Measurements from ENCODE around the gene F7. TPM values are rescaled to one million over a fixed set of nuclear protein-coding genes. Genes with fewer than 3 reads are reported as not detected.

F7 gene
- total and polyA plus RNA-seq, 12 donors, result 0.04 to 0.45 (median 0.20) TPM; not detected in 7

GRCh38 chr13:113143466-113144254, 38.1 kb downstream of the F7 start:
- ATAC-seq (no peak), DNase-seq (no peak)
- no peak for TF ChIP-seq CTCF (IDR thresholded peaks at IDR 0.05)
- H3K27me3 ChIP-seq, result peaks cover 0 to 3% (median 0%) of the 10 kb centered on the region in 7 donors
- H3K9me3 ChIP-seq, result no peaks in the 10 kb centered on the region
- H3K4me3 ChIP-seq, result no peak overlapping the region
- intact Hi-C loops (cut with DNase I), result no loop called here
- WGBS, 2 donors, result 86 to 89% methylated on average over 39 of the region's 39 CpGs
- H3K4me1 ChIP-seq, result no peaks in the 10 kb centered on the region
- H3K36me3 ChIP-seq, result no peaks in the 10 kb centered on the region
- H3K27ac ChIP-seq, result no peak overlapping the region

DNA sequence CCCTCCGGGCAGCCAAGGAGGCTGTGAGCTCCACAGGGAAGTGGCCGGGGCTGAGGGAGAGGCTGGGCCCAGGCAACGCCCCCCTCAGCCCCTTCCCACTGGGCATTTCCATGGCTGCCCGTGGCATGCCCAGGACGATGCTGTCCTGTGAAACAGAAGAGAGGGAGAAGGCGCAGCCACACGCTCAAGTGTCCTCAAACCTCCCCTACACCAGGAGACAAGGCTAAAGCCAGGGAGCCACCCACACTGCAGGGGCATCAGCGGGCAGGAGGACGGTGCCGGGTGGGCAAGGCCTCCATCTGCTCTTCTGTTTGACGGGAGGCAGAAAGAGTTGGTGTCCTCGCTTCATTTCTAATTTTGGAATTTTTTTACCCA, 38.7 kb downstream of the F7 start:
- H3K27ac ChIP-seq, result no peak overlapping the region
- H3K27me3 ChIP-seq, result peaks cover 0 to 3% (median 0%) of the 10 kb centered on the region in 7 donors
- TF ChIP-seq CTCF (IDR thresholded peaks at IDR 0.05), result no peak
- no peaks in the 10 kb centered on the region for H3K4me1 ChIP-seq
- DNase-seq (no peak), ATAC-seq (no peak)
- WGBS, 2 donors, result 82 to 83% methylated on average over 10 to 12 of the region's 12 CpGs
- H3K4me3 ChIP-seq, result no peak overlapping the region
- no peaks in the 10 kb centered on the region for H3K9me3 ChIP-seq
- no peaks in the 10 kb centered on the region for H3K36me3 ChIP-seq
- intact Hi-C loops (cut with DNase I), result no loop called here

GRCh38 chr13:113145496-113145895, 39.9 kb downstream of the F7 start:
- Histone ChIP-seq H3K27me3 (peaks cover 0 to 3% (median 0%) of the 10 kb centered on the region in 7 donors), H3K9me3 (no peaks in the 10 kb centered on the region), H3K36me3 (no peaks in the 10 kb centered on the region), H3K4me1 (no peaks in the 10 kb centered on the region), H3K27ac (no peak overlapping the region), H3K4me3 (no peak overlapping the region)
- WGBS, 2 donors, result 85 to 86% methylated on average over 12 of the region's 12 CpGs
- DNase-seq (no peak), ATAC-seq (no peak)
- intact Hi-C loops (cut with DNase I), result no loop called here
- TF ChIP-seq CTCF (IDR thresholded peaks at IDR 0.05), result no peak

GRCh38 chr13:113145911-113146598, 40.5 kb downstream of the F7 start:
- DNase-seq (no peak), ATAC-seq (no peak)
- H3K4me3 ChIP-seq, result no peak overlapping the region
- no peaks in the 10 kb centered on the region for H3K9me3 ChIP-seq
- H3K27ac ChIP-seq, result no peak overlapping the region
- intact Hi-C loops (cut with DNase I), result no loop called here
- WGBS, 2 donors, result 89 to 93% methylated on average over 15 of the region's 15 CpGs
- no peaks in the 10 kb centered on the region for H3K36me3 ChIP-seq
- H3K27me3 ChIP-seq, result peaks cover 0 to 5% (median 0%) of the 10 kb centered on the region in 7 donors
- no peaks in the 10 kb centered on the region for H3K4me1 ChIP-seq
- no peak for TF ChIP-seq CTCF (IDR thresholded peaks at IDR 0.05)

Data from heart right ventricle (tissue), 16 donors.